ENCODE measurements around the gene GSC2.

Gene GSC2

GRCh38 chr22:19149991-19150390 is at the start of gene GSC2:
GSC2 (minus strand) TSS chr22:19150292; CDS start chr22:19150283, 9 bp downstream.
- H3K4me1 ChIP-seq (ENCODE audit: control insufficient read depth in 1 of 2, insufficient read depth in 2 of 2, low read length in 2 of 2): no peaks in the 10 kb centered on the region
- no peak within 1 kb of the TSS for H3K27ac ChIP-seq (ENCODE audit: low read depth, low read length)
- H3K4me3 ChIP-seq (ENCODE audit: low read depth in 1 of 2, low read length in 2 of 2): no peak within 1 kb of the TSS
- peaks cover 47 to 50% of the 10 kb centered on the region in 2 donors for H3K27me3 ChIP-seq (ENCODE audit: control insufficient read depth in 1 of 2, insufficient read depth in 2 of 2, low read length in 2 of 2)
- no peak within 1 kb of the TSS for H3K9ac ChIP-seq (ENCODE audit: low read depth in 1 of 2, low read length in 2 of 2)
- no peaks in the 10 kb centered on the region for H3K36me3 ChIP-seq (ENCODE audit: control insufficient read depth in 1 of 2, insufficient read depth in 2 of 2, low read length in 2 of 2)
- no peaks in the 10 kb centered on the region for H3K9me3 ChIP-seq (ENCODE audit: control insufficient read depth in 1 of 2, low read length in 2 of 2)

- no peak overlapping the region for H3K9ac ChIP-seq (ENCODE audit: low read depth in 1 of 2, low read length in 2 of 2)
- H3K9me3 ChIP-seq (ENCODE audit: control insufficient read depth in 1 of 2, low read length in 2 of 2): no peaks in the 10 kb centered on the region
- no peak overlapping the region for H3K27ac ChIP-seq (ENCODE audit: low read depth, low read length)
- peaks cover 0 to 5% of the 10 kb centered on the region in 2 donors for H3K27me3 ChIP-seq (ENCODE audit: control insufficient read depth in 1 of 2, insufficient read depth in 2 of 2, low read length in 2 of 2)
- H3K4me1 ChIP-seq (ENCODE audit: control insufficient read depth in 1 of 2, insufficient read depth in 2 of 2, low read length in 2 of 2): no peaks in the 10 kb centered on the region
- no peak overlapping the region for H3K4me3 ChIP-seq (ENCODE audit: low read depth in 1 of 2, low read length in 2 of 2)
- H3K36me3 ChIP-seq (ENCODE audit: control insufficient read depth in 1 of 2, insufficient read depth in 2 of 2, low read length in 2 of 2): no peaks in the 10 kb centered on the region
Observed at GRCh38 chr22:19199479-19199878, 49.4 kb upstream of the GSC2 start.

- no peaks in the 10 kb centered on the region for H3K9me3 ChIP-seq (ENCODE audit: control insufficient read depth in 1 of 2, low read length in 2 of 2)
- H3K36me3 ChIP-seq (ENCODE audit: control insufficient read depth in 1 of 2, insufficient read depth in 2 of 2, low read length in 2 of 2): no peaks in the 10 kb centered on the region
- H3K4me3 ChIP-seq (ENCODE audit: low read depth in 1 of 2, low read length in 2 of 2): no peak overlapping the region
Observed at GRCh38 chr22:19197997-19198865, 48.1 kb upstream of the GSC2 start.

GRCh38 chr22:19196841-19197612 is 46.9 kb upstream of the GSC2 start:
- Histone ChIP-seq H3K9ac (ENCODE audit: low read depth in 1 of 2, low read length in 2 of 2) (no peak overlapping the region), H3K9me3 (ENCODE audit: control insufficient read depth in 1 of 2, low read length in 2 of 2) (no peaks in the 10 kb centered on the region)

More at GRCh38 chr22:19197997-19198865, 48.1 kb upstream of the GSC2 start:
- Histone ChIP-seq H3K27ac (ENCODE audit: low read depth, low read length) (no peak overlapping the region), H3K27me3 (ENCODE audit: control insufficient read depth in 1 of 2, insufficient read depth in 2 of 2, low read length in 2 of 2) (no peaks in the 10 kb centered on the region), H3K9ac (ENCODE audit: low read depth in 1 of 2, low read length in 2 of 2) (no peak overlapping the region), H3K4me1 (ENCODE audit: control insufficient read depth in 1 of 2, insufficient read depth in 2 of 2, low read length in 2 of 2) (no peaks in the 10 kb centered on the region)

GRCh38 chr22:19195796-19196731 is 46.0 kb upstream of the GSC2 start:
- no peak overlapping the region for H3K4me3 ChIP-seq (ENCODE audit: low read depth in 1 of 2, low read length in 2 of 2)
- H3K27ac ChIP-seq (ENCODE audit: low read depth, low read length): no peak overlapping the region
- no peaks in the 10 kb centered on the region for H3K27me3 ChIP-seq (ENCODE audit: control insufficient read depth in 1 of 2, insufficient read depth in 2 of 2, low read length in 2 of 2)
- H3K9ac ChIP-seq (ENCODE audit: low read depth in 1 of 2, low read length in 2 of 2): no peak overlapping the region
- H3K9me3 ChIP-seq (ENCODE audit: control insufficient read depth in 1 of 2, low read length in 2 of 2): no peaks in the 10 kb centered on the region
- no peaks in the 10 kb centered on the region for H3K36me3 ChIP-seq (ENCODE audit: control insufficient read depth in 1 of 2, insufficient read depth in 2 of 2, low read length in 2 of 2)
- no peaks in the 10 kb centered on the region for H3K4me1 ChIP-seq (ENCODE audit: control insufficient read depth in 1 of 2, insufficient read depth in 2 of 2, low read length in 2 of 2)

More at GRCh38 chr22:19196841-19197612, 46.9 kb upstream of the GSC2 start:
- H3K36me3 ChIP-seq (ENCODE audit: control insufficient read depth in 1 of 2, insufficient read depth in 2 of 2, low read length in 2 of 2): no peaks in the 10 kb centered on the region
- no peak overlapping the region for H3K4me3 ChIP-seq (ENCODE audit: low read depth in 1 of 2, low read length in 2 of 2)
- H3K4me1 ChIP-seq (ENCODE audit: control insufficient read depth in 1 of 2, insufficient read depth in 2 of 2, low read length in 2 of 2): no peaks in the 10 kb centered on the region
- H3K27ac ChIP-seq (ENCODE audit: low read depth, low read length): no peak overlapping the region
- H3K27me3 ChIP-seq (ENCODE audit: control insufficient read depth in 1 of 2, insufficient read depth in 2 of 2, low read length in 2 of 2): no peaks in the 10 kb centered on the region

- H3K4me3 ChIP-seq (ENCODE audit: low read depth in 1 of 2, low read length in 2 of 2): no peak overlapping the region
- no peaks in the 10 kb centered on the region for H3K4me1 ChIP-seq (ENCODE audit: control insufficient read depth in 1 of 2, insufficient read depth in 2 of 2, low read length in 2 of 2)
- no peaks in the 10 kb centered on the region for H3K36me3 ChIP-seq (ENCODE audit: control insufficient read depth in 1 of 2, insufficient read depth in 2 of 2, low read length in 2 of 2)
- H3K9ac ChIP-seq (ENCODE audit: low read depth in 1 of 2, low read length in 2 of 2): no peak overlapping the region
- H3K27ac ChIP-seq (ENCODE audit: low read depth, low read length): no peak overlapping the region
- H3K27me3 ChIP-seq (ENCODE audit: control insufficient read depth in 1 of 2, insufficient read depth in 2 of 2, low read length in 2 of 2): no peaks in the 10 kb centered on the region
- no peaks in the 10 kb centered on the region for H3K9me3 ChIP-seq (ENCODE audit: control insufficient read depth in 1 of 2, low read length in 2 of 2)
Observed at GRCh38 chr22:19194766-19195536, 44.9 kb upstream of the GSC2 start.

GRCh38 chr22:19193879-19194278 is 43.8 kb upstream of the GSC2 start:
- no peaks in the 10 kb centered on the region for H3K27me3 ChIP-seq (ENCODE audit: control insufficient read depth in 1 of 2, insufficient read depth in 2 of 2, low read length in 2 of 2)
- H3K36me3 ChIP-seq (ENCODE audit: control insufficient read depth in 1 of 2, insufficient read depth in 2 of 2, low read length in 2 of 2): no peaks in the 10 kb centered on the region
- H3K27ac ChIP-seq (ENCODE audit: low read depth, low read length): no peak overlapping the region
- H3K4me3 ChIP-seq (ENCODE audit: low read depth in 1 of 2, low read length in 2 of 2): no peak overlapping the region
- H3K9me3 ChIP-seq (ENCODE audit: control insufficient read depth in 1 of 2, low read length in 2 of 2): no peaks in the 10 kb centered on the region
- H3K9ac ChIP-seq (ENCODE audit: low read depth in 1 of 2, low read length in 2 of 2): no peak overlapping the region
- no peaks in the 10 kb centered on the region for H3K4me1 ChIP-seq (ENCODE audit: control insufficient read depth in 1 of 2, insufficient read depth in 2 of 2, low read length in 2 of 2)

GRCh38 chr22:19187716-19188563 is 37.8 kb upstream of the GSC2 start:
- no peak overlapping the region for H3K27ac ChIP-seq (ENCODE audit: low read depth, low read length)
- no peaks in the 10 kb centered on the region for H3K36me3 ChIP-seq (ENCODE audit: control insufficient read depth in 1 of 2, insufficient read depth in 2 of 2, low read length in 2 of 2)
- H3K9ac ChIP-seq (ENCODE audit: low read depth in 1 of 2, low read length in 2 of 2): no peak overlapping the region

More at GRCh38 chr22:19187716-19188563, 37.8 kb upstream of the GSC2 start:
- Histone ChIP-seq H3K4me3 (ENCODE audit: low read depth in 1 of 2, low read length in 2 of 2) (no peak overlapping the region), H3K4me1 (ENCODE audit: control insufficient read depth in 1 of 2, insufficient read depth in 2 of 2, low read length in 2 of 2) (no peaks in the 10 kb centered on the region), H3K27me3 (ENCODE audit: control insufficient read depth in 1 of 2, insufficient read depth in 2 of 2, low read length in 2 of 2) (no peaks in the 10 kb centered on the region), H3K9me3 (ENCODE audit: control insufficient read depth in 1 of 2, low read length in 2 of 2) (no peaks in the 10 kb centered on the region)

All from duodenal mucosa (tissue), 2 donors.